ENCODE results near the gene GJB3. TPM values are rescaled to one million over a fixed set of nuclear protein-coding genes. Genes with fewer than 3 reads are reported as not detected.
A peak's percentile ranks its signal among the peaks of the same experiment; 100 is the strongest.
"Not testable (repeated sequence)": the region's sequence is repeated elsewhere in the genome, so short reads cannot be mapped to it uniquely, and the experiment has no call there.

Gene GJB3
- 100 to 1,000 TPM; 204 to 314 (median 239) TPM for total RNA-seq

- 1 to 15% methylated on average over 4 to 20 of the region's 62 CpGs for WGBS, 2 donors
Measured at GRCh38 chr1:34781071-34781843, at the start of gene GJB3. GJB3 (plus strand) TSS chr1:34781214; CDS start chr1:34784763, 3,549 bp downstream.

GRCh38 chr1:34732831-34733230 is 48.2 kb upstream of the GJB3 start:
- DNase-seq (ENCODE audit: low spot score in 2 of 2); H3K4me3 ChIP-seq (ENCODE audit: low read depth, poor library complexity, severe bottlenecking); intact Hi-C loops (cut with DNase I; ENCODE audit: low total_unique reads): not testable (repeated sequence)
- 65 to 72% methylated on average over 7 of the region's 7 CpGs for WGBS, 2 donors

More at GRCh38 chr1:34781071-34781843, at the start of gene GJB3:
- DNase-seq (ENCODE audit: low spot score in 2 of 2) = peak in 1 of 2 donors; percentile 85
- TF ChIP-seq POLR2A (IDR thresholded peaks at IDR 0.05) (no peak), CTCF (IDR thresholded peaks at IDR 0.05) (no peak)
- intact Hi-C loops (cut with DNase I; ENCODE audit: low total_unique reads) = no loop called here
- peak within 1 kb of the TSS; percentile 37 for H3K4me3 ChIP-seq (ENCODE audit: low read depth, poor library complexity, severe bottlenecking)

GRCh38 chr1:34736692-34737091 is 44.3 kb upstream of the GJB3 start:
- intact Hi-C loops (cut with DNase I; ENCODE audit: low total_unique reads) = no loop called here
- no peak overlapping the region for H3K4me3 ChIP-seq (ENCODE audit: low read depth, poor library complexity, severe bottlenecking)
- no peak for DNase-seq (ENCODE audit: low spot score in 2 of 2)
- TF ChIP-seq POLR2A (IDR thresholded peaks at IDR 0.05) (no peak), CTCF (IDR thresholded peaks at IDR 0.05) (no peak)
- WGBS, 2 donors = 79 to 80% methylated on average over 10 of the region's 10 CpGs

GRCh38 chr1:34737236-34737635 is 43.8 kb upstream of the GJB3 start:
- WGBS, 2 donors = 83 to 87% methylated on average over 12 of the region's 12 CpGs
- intact Hi-C loops (cut with DNase I; ENCODE audit: low total_unique reads) = not testable (repeated sequence)

GRCh38 chr1:34739613-34740012 is 41.4 kb upstream of the GJB3 start:
- intact Hi-C loops (cut with DNase I; ENCODE audit: low total_unique reads) = loop anchor here (5.0 kb wide), 1 partner anchor 1107 kb away; no protein-coding TSS in a partner anchor
- TF ChIP-seq POLR2A (IDR thresholded peaks at IDR 0.05) (no peak), CTCF (IDR thresholded peaks at IDR 0.05) (no peak)
- WGBS, 2 donors = 47 to 62% methylated on average over 3 of the region's 3 CpGs
- no peak overlapping the region for H3K4me3 ChIP-seq (ENCODE audit: low read depth, poor library complexity, severe bottlenecking)
- DNase-seq (ENCODE audit: low spot score in 2 of 2) = no peak

More at GRCh38 chr1:34737236-34737635, 43.8 kb upstream of the GJB3 start:
- DNase-seq (ENCODE audit: low spot score in 2 of 2); H3K4me3 ChIP-seq (ENCODE audit: low read depth, poor library complexity, severe bottlenecking): not testable (repeated sequence)

GRCh38 chr1:34740161-34740868 is 40.7 kb upstream of the GJB3 start:
- WGBS, 2 donors = 47 to 48% methylated on average over 18 of the region's 18 CpGs
- no peak overlapping the region for H3K4me3 ChIP-seq (ENCODE audit: low read depth, poor library complexity, severe bottlenecking)
- TF ChIP-seq POLR2A (IDR thresholded peaks at IDR 0.05) = no peak
- TF ChIP-seq CTCF (IDR thresholded peaks at IDR 0.05) = no peak
- intact Hi-C loops (cut with DNase I; ENCODE audit: low total_unique reads) = loop anchor here (5.0 kb wide), 1 partner anchor 1108 kb away; no protein-coding TSS in a partner anchor
- no peak for DNase-seq (ENCODE audit: low spot score in 2 of 2)

Data from lower leg skin (tissue), 4 donors.